GM10248 (cell line): ENCODE results near the gene CDH1.

Experiments
- CTCF ChIA-PET: fragments of 300-600 bp; sonication (Branson Sonifier 250); formaldehyde crosslinking; extraction: SDS; loops from one replicate; lab custom pipeline; 2021; ENCODE audit warnings: antibody characterized with exemption; lab: Yijun Ruan, JAX
- POLR2A ChIA-PET: fragments of 350-650 bp; sonication (Branson Sonifier 250); formaldehyde crosslinking; extraction: SDS; loops from one replicate; lab custom pipeline; 2020; ENCODE audit warnings: antibody characterized with exemption; lab: Yijun Ruan, JAX
- DNase-seq: peaks from one replicate; pipeline ENCODE4 v3.0.0; 2012; ENCODE audit errors: extremely low spot score
- TF ChIP-seq, protein P1 (sequence below): IDR thresholded peaks from 2 replicates; pipeline ENCODE4 v1.5.1; 2012; ENCODE audit warnings: mild to moderate bottlenecking, low read depth; ENCODE audit errors: extremely low read depth, missing control alignments, control extremely low read depth

Gene CDH1

DNA sequence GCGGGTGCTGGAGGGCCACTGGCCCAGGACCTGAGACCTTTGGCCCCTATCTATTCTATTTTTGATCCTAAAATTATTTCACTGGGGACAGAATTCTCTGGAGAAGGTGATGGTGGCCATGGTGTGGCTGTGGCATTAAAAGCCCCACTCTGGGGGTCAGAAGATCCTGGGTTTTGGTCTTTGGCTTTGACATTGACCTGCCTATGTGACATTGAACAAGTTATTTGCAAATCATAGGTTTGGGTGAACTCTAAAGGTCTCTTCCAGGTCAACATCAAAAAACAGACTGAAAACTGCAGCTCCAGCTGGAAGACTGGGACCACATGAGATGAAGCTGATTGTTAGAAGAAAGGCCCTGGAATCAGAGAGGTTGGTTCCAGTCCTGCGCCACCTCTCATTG, 2.3 kb upstream of the CDH1 start:
- CTCF ChIA-PET, result interaction anchor here (1.6 kb wide), 1 partner anchor 66 kb away, joined by 5 read pairs; no protein-coding TSS in a partner anchor
- DNase-seq, result no peak
- POLR2A ChIA-PET, result no interaction called here
- TF ChIP-seq, protein P1, sequence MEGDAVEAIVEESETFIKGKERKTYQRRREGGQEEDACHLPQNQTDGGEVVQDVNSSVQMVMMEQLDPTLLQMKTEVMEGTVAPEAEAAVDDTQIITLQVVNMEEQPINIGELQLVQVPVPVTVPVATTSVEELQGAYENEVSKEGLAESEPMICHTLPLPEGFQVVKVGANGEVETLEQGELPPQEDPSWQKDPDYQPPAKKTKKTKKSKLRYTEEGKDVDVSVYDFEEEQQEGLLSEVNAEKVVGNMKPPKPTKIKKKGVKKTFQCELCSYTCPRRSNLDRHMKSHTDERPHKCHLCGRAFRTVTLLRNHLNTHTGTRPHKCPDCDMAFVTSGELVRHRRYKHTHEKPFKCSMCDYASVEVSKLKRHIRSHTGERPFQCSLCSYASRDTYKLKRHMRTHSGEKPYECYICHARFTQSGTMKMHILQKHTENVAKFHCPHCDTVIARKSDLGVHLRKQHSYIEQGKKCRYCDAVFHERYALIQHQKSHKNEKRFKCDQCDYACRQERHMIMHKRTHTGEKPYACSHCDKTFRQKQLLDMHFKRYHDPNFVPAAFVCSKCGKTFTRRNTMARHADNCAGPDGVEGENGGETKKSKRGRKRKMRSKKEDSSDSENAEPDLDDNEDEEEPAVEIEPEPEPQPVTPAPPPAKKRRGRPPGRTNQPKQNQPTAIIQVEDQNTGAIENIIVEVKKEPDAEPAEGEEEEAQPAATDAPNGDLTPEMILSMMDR, result no peak

DNA sequence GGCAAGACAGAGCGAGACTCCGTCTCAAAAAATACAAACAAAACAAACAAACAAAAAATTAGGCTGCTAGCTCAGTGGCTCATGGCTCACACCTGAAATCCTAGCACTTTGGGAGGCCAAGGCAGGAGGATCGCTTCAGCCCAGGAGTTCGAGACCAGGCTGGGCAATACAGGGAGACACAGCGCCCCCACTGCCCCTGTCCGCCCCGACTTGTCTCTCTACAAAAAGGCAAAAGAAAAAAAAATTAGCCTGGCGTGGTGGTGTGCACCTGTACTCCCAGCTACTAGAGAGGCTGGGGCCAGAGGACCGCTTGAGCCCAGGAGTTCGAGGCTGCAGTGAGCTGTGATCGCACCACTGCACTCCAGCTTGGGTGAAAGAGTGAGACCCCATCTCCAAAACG, 531 bp upstream of the CDH1 start:
- POLR2A ChIA-PET, result no interaction called here
- CTCF ChIA-PET, result interaction anchor here (1.3 kb wide), 1 partner anchor 64 kb away, joined by 5 read pairs; no protein-coding TSS in a partner anchor
- DNase-seq, result no peak
- TF ChIP-seq, protein P1, result no peak

DNA sequence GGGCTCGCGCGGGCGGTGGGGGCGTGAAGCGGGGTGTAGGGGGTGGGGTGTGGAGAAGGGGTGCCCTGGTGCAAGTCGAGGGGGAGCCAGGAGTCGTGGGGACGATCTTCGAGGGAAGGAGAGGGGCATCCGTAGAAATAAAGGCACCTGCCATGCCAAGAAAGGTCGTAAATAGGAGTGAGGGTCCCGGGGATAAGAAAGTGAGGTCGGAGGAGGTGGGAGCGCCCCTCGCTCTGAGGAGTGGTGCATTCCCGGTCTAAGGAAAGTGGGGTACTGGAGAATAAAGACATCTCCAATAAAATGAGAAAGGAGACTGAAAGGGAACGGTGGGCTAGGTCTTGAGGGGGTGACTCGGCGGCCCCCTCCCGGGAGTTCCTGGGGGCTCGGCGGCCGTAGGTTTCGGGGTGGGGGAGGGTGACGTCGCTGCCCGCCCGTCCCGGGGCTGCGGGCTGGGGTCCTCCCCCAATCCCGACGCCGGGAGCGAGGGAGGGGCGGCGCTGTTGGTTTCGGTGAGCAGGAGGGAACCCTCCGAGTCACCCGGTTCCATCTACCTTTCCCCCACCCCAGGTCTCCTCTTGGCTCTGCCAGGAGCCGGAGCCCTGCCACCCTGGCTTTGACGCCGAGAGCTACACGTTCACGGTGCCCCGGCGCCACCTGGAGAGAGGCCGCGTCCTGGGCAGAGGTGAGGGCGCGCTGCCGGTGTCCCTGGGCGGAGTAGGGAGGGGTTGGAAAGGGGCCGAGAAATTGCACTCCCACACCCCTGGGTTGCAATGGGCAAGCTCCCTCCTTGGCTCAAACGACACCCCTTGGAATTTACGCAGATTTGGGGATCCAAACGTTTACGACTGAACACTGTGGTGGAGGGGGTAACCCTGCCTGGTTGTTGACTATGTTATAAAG, 888 bp downstream of the CDH1 start:
- ChIA-PET POLR2A (no interaction called here), CTCF (interaction anchor here (0.9 to 1.5 kb wide), 4 partner anchors 10 to 31 kb away, joined by 3 to 4 read pairs (median 3); no protein-coding TSS in a partner anchor)
- no peak for DNase-seq
- TF ChIP-seq, protein P1, result no peak

DNA sequence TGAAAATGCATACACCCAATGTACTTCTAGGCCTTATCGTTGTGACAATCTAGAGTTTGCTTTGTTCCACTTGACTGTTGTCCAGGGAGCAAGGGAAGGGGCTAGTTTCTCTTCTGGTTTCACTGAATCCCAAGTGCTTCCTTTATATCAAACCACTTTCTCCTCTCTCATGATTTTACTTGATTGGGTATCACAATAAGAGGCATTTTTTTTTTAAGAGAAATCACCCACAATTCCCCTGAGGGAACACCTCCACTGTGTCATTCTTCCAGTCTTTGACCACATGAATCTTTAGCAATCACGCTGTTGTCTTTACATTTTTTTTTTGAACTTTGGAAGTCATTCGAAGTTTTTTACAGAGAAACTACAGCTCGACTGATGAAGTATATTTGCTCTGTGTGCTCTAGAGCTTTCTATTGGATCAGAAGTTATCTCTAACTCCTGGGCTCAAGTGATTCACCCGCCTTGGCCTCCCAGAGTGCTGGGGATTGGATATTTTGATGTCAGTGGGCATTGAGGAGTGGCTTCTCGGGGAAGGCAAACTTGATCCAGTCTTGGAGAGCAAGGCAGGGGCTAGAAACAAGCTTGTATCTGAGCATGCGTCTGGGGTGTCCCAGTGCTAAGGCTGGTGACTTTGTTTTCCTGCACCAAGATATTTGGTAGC, 3.0 kb downstream of the CDH1 start:
- TF ChIP-seq, protein P1, result no peak
- POLR2A ChIA-PET, result interaction anchor here (0.9 kb wide), 1 partner anchor 17 kb away, joined by 13 read pairs; no protein-coding TSS in a partner anchor
- DNase-seq, result no peak
- CTCF ChIA-PET, result interaction anchor here (1.4 kb wide), 1 partner anchor 11 kb away, joined by 4 read pairs; no protein-coding TSS in a partner anchor

DNA sequence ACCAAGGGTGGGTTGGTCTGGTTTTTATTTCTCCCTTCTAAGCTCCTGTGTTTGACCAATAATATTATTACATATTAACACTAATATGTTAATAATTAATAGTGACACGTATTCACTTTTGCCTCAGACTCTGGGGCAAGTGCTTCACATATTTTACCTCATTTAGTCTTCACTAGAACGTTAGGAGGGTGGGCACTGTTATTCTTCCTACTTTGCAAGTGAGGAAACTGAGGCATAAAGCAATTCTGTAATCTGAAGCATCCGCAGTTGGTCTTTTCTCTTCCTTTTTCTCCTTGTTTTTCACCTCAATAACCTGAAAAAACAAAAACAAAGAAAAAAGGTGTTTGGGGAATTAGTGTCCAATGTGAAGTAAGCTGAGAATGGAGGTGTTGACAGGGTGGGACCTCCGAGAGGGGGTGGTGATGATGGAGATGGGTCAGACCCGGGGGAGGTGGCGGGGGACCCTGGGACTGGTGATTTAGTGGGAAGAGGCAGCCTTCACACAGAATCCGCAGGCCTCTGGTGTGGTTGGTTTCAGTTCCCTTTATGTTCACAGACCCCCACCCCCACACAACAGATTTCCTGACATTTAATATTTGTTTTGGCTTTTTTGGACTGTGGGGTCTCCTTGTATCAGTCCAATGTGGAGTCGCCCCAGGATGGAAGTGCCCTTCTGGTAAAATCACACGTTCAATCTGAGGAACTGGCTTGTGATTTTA, 3.7 kb downstream of the CDH1 start:
- CTCF ChIA-PET, result interaction anchor here (1.4 kb wide), 1 partner anchor 10 kb away, joined by 4 read pairs; no protein-coding TSS in a partner anchor
- POLR2A ChIA-PET, result interaction anchor here (0.6 to 0.9 kb wide), 2 partner anchors 11 to 16 kb away, joined by 4 to 13 read pairs; no protein-coding TSS in a partner anchor
- TF ChIP-seq, protein P1, result no peak
- no peak for DNase-seq
